ENCODE results near the gene PDE3A.

DNA sequence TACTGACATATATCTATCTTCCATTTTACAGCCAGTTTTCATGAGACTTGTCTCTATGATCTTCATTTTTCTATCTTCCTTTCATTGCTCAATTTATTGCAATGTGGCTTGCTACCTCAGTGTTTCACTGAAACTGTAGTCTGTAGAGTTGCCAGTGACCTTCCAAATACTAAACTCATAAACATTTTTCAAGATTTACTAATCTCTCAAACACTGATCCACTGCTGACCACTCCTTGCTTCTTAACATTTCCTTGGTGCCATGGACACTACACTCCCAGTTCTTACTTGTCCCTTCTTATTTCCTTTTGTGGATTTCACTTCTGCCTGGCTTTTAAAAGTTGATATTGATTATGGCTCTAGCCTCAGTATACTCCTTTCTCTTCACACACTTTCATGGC lies 231.4 kb downstream of the PDE3A start:
- TF ChIP-seq POLR2A (IDR thresholded peaks at IDR 0.05), result no peak
- TF ChIP-seq, protein P1, sequence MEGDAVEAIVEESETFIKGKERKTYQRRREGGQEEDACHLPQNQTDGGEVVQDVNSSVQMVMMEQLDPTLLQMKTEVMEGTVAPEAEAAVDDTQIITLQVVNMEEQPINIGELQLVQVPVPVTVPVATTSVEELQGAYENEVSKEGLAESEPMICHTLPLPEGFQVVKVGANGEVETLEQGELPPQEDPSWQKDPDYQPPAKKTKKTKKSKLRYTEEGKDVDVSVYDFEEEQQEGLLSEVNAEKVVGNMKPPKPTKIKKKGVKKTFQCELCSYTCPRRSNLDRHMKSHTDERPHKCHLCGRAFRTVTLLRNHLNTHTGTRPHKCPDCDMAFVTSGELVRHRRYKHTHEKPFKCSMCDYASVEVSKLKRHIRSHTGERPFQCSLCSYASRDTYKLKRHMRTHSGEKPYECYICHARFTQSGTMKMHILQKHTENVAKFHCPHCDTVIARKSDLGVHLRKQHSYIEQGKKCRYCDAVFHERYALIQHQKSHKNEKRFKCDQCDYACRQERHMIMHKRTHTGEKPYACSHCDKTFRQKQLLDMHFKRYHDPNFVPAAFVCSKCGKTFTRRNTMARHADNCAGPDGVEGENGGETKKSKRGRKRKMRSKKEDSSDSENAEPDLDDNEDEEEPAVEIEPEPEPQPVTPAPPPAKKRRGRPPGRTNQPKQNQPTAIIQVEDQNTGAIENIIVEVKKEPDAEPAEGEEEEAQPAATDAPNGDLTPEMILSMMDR (IDR thresholded peaks at IDR 0.05), result no peak
